ENCODE results near the gene NCAPH2. TPM values are rescaled to one million over a fixed set of nuclear protein-coding genes. Genes with fewer than 3 reads are reported as not detected.

Gene NCAPH2
- total RNA-seq, 4 donors from 2014 or later, result 34.8 to 45.0 (median 42.1) TPM

DNA sequence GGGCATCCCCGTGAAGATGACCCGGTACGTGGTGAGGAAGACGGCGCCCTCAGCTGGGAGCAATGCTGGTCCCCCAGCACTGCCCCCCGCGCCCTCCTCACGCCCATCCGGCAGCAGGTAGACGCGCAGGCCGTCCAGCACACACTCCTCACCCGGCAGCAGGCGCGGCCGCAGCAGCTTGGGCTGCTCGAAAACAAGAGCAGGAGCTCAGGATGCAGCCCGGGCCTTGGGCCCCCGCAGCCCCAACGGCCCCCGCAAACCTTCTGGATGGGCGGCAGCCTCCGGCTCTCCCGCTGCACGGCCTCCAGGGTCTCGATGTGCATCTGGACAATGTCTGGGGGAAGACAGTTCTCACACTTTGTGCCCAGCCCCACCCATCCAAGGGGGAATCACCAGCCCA is 46.5 kb upstream of the NCAPH2 start:
- ATAC-seq, result no peak
- 80 to 95% methylated on average over 1 to 14 of the region's 26 CpGs for WGBS, 2 donors (ENCODE audit: low coverage in 1 of 2)
- Histone ChIP-seq H3K36me3 (peaks cover 0 to 100% of the 10 kb centered on the region in 2 donors), H3K4me3 (no peak overlapping the region), H3K27me3 (no peaks in the 10 kb centered on the region), H3K27ac (no peak overlapping the region), H3K9me3 (no peaks in the 10 kb centered on the region), H3K4me1 (no peaks in the 10 kb centered on the region)
- TF ChIP-seq EP300 (IDR thresholded peaks at IDR 0.05), result no peak
- no peak for TF ChIP-seq POLR2AphosphoS5 (IDR thresholded peaks at IDR 0.05)
- TF ChIP-seq POLR2A (IDR thresholded peaks at IDR 0.05), result no peak
- TF ChIP-seq, protein P1, sequence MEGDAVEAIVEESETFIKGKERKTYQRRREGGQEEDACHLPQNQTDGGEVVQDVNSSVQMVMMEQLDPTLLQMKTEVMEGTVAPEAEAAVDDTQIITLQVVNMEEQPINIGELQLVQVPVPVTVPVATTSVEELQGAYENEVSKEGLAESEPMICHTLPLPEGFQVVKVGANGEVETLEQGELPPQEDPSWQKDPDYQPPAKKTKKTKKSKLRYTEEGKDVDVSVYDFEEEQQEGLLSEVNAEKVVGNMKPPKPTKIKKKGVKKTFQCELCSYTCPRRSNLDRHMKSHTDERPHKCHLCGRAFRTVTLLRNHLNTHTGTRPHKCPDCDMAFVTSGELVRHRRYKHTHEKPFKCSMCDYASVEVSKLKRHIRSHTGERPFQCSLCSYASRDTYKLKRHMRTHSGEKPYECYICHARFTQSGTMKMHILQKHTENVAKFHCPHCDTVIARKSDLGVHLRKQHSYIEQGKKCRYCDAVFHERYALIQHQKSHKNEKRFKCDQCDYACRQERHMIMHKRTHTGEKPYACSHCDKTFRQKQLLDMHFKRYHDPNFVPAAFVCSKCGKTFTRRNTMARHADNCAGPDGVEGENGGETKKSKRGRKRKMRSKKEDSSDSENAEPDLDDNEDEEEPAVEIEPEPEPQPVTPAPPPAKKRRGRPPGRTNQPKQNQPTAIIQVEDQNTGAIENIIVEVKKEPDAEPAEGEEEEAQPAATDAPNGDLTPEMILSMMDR (IDR thresholded peaks at IDR 0.05), result no peak

DNA sequence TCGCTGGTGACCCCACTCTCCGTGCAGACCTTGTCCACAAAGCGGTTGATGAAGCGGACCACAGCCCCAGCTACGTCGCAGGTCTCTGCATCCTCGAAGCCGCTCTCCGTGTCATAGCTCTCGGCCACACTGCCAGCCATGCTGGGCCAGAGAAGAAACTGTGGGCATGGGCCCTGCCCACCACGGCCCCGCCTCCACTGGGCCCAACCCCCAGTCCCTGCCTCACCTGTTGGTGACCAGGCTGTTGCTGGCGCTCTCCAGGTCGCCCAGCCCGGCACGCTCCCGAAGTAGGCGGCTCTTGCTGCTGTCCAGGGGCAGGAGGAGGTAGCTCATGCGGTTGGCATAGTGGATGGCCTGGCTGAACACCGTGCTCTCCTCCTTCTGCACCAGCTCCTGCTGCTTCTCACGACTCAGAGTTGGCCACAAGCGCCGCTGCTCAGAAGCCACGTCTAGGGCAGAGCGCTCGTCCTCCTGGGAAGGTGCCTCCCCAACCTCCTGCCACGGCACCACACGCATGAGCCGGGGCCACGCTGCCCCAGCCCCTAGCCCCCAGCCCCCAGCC is 46.0 kb upstream of the NCAPH2 start:
- Histone ChIP-seq H3K4me1 (no peaks in the 10 kb centered on the region), H3K27ac (no peak overlapping the region), H3K9me3 (no peaks in the 10 kb centered on the region), H3K27me3 (no peaks in the 10 kb centered on the region), H3K4me3 (no peak overlapping the region), H3K36me3 (peaks cover 0 to 100% of the 10 kb centered on the region in 2 donors)
- TF ChIP-seq, protein P1 (IDR thresholded peaks at IDR 0.05), result no peak
- no peak for TF ChIP-seq POLR2AphosphoS5 (IDR thresholded peaks at IDR 0.05)
- no peak for TF ChIP-seq EP300 (IDR thresholded peaks at IDR 0.05)
- no peak for TF ChIP-seq POLR2A (IDR thresholded peaks at IDR 0.05)
- no peak for ATAC-seq
- WGBS, 2 donors (ENCODE audit: low coverage in 1 of 2), result 90 to 94% methylated on average over 2 to 6 of the region's 30 CpGs

DNA sequence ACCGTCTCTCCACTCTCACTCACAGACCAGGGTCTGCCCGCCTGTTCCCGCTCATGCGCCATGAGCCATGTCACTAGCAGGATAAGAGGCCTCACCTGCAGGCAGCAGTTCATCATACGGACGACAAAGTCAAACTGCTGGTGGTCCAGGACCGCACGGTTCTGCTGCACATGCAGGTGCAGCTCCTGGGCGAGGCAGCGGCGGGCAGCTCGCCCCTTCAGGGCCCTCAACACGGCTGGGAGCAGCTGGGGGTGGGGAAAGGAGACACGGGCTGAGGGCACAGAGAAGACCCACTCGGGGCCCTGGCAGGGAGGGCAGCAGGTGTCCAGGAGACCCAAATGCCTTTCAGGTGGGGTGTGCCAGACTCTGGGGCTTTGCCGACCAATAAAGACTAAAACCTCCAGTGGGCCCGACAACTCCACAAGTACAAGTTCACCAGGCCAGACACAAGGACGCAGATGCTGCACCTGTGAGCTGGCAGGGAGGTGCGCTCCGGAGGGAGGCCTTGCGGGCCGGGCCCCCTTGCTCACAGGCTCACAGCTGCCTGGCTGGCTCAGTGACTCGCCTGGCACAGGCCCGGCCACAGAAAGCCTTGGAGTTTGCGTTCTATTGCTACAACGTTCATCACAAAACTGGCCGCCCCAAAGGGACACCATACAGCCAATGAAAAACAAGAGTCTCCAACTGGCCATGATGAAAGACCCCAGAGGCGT is 44.7 kb upstream of the NCAPH2 start:
- no peak overlapping the region for H3K4me3 ChIP-seq
- no peak for ATAC-seq
- H3K4me1 ChIP-seq, result peaks cover 0 to 2% (median 0%) of the 10 kb centered on the region in 3 donors
- H3K9me3 ChIP-seq, result no peaks in the 10 kb centered on the region
- no peaks in the 10 kb centered on the region for H3K27me3 ChIP-seq
- H3K36me3 ChIP-seq, result peaks cover 0 to 100% of the 10 kb centered on the region in 2 donors
- no peak overlapping the region for H3K27ac ChIP-seq
- TF ChIP-seq POLR2AphosphoS5 (IDR thresholded peaks at IDR 0.05) (no peak), POLR2A (IDR thresholded peaks at IDR 0.05) (no peak), EP300 (IDR thresholded peaks at IDR 0.05) (no peak)
- TF ChIP-seq, protein P1 (IDR thresholded peaks at IDR 0.05), result no peak
- WGBS, 2 donors (ENCODE audit: low coverage in 1 of 2), result no CpG with 5 or more reads among the region's 28 CpGs

DNA sequence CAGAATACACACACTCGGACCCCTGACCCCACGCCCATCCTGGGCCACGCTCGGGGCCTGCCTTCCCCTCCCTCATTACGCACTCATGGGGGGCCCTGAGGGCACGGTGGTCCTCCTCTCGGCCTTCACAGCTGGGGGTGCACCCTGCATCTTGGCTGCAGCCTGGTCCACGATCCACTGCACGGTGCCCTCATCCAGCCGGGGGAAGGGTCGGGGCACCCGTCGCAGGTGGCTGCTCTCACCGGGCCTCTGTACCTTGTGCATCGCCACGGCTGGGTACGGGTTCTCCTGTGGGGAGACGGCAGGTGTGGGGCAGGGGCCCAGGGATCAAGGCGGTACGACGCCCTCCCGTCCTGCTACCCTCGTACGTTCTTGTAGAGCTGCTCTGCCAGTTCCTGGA is 43.6 kb upstream of the NCAPH2 start:
- peaks cover 0 to 89% of the 10 kb centered on the region in 2 donors for H3K36me3 ChIP-seq
- no peak overlapping the region for H3K27ac ChIP-seq
- no peak for ATAC-seq
- no peaks in the 10 kb centered on the region for H3K9me3 ChIP-seq
- TF ChIP-seq EP300 (IDR thresholded peaks at IDR 0.05) (no peak), POLR2A (IDR thresholded peaks at IDR 0.05) (no peak), POLR2AphosphoS5 (IDR thresholded peaks at IDR 0.05) (no peak)
- TF ChIP-seq, protein P1 (IDR thresholded peaks at IDR 0.05), result no peak
- H3K27me3 ChIP-seq, result no peaks in the 10 kb centered on the region
- H3K4me1 ChIP-seq, result peaks cover 0 to 13% (median under 1%) of the 10 kb centered on the region in 3 donors
- H3K4me3 ChIP-seq, result no peak overlapping the region
- WGBS, 2 donors (ENCODE audit: low coverage in 1 of 2), result no CpG with 5 or more reads among the region's 24 CpGs

Measured in gastroesophageal sphincter (tissue), 4 donors.